HEK293 (cell line): ENCODE measurements around the gene USP6NL.

ENCODE experiments used
- CTCF ChIA-PET: fragments of 350-600 bp; formaldehyde crosslinking; extraction: SDS; loops from one replicate; lab custom pipeline; 2021; ENCODE audit warnings: antibody characterized with exemption; lab: Yijun Ruan, JAX
- POLR2A ChIA-PET: fragments of 300-600 bp; formaldehyde crosslinking; extraction: SDS; loops from one replicate; lab custom pipeline; 2020; ENCODE audit warnings: antibody characterized with exemption, inconsistent platforms; lab: Yijun Ruan, JAX
- H3K27ac ChIP-seq: fragments of 200-500 bp; sonication (Bioruptor generic); 2 replicates; pipeline ENCODE4 v1.5.1; 2014; ENCODE audit warnings: low read depth, low read length, control low read depth, inconsistent platforms; ENCODE audit errors: extremely low read depth
- H3K36me3 ChIP-seq, 2 experiments: fragments of 200-500 bp in 1 of 2; sonication (Bioruptor generic) in 1 of 2; 1 replicate in 1 of 2; 2 replicates in 1 of 2; pipeline ENCODE4 v1.5.1; 2014 to 2017; ENCODE audit warnings: inconsistent platforms in 2 of 2, low read length in 2 of 2; ENCODE audit not compliant: control insufficient read depth in 2 of 2, insufficient read depth in 1 of 2
- H3K4me1 ChIP-seq: fragments of 200-500 bp; sonication (Bioruptor generic); 2 replicates; pipeline ENCODE4 v1.5.1; 2014; ENCODE audit warnings: mild to moderate bottlenecking, low read length, inconsistent platforms; ENCODE audit not compliant: control insufficient read depth, insufficient read depth
- H3K4me3 ChIP-seq: 2 replicates; pipeline ENCODE4 v1.5.1; 2011; ENCODE audit warnings: low read depth, mild to moderate bottlenecking, control low read depth, low read length, moderate library complexity
- H3K9me3 ChIP-seq: fragments of 200-500 bp; sonication (Bioruptor generic); 2 replicates; pipeline ENCODE4 v1.5.1; 2014; ENCODE audit warnings: low read depth, low read length, inconsistent platforms; ENCODE audit not compliant: control insufficient read depth, insufficient read depth
- GFI1B ChIP-seq: fragments of 450-650 bp; formaldehyde crosslinking; IDR thresholded peaks from 2 replicates; pipeline ENCODE4 v1.5.1; 2016; ENCODE audit warnings: missing biosample characterization, missing genetic modification characterization
- KLF1 ChIP-seq: fragments of 450-650 bp; formaldehyde crosslinking; IDR thresholded peaks from 2 replicates; pipeline ENCODE4 v1.5.1; 2016; ENCODE audit warnings: missing biosample characterization, missing genetic modification characterization
- OSR2 ChIP-seq: fragments of 450-650 bp; formaldehyde crosslinking; IDR thresholded peaks from 2 replicates; pipeline ENCODE4 v1.5.1; 2016; ENCODE audit warnings: missing biosample characterization, missing genetic modification characterization
- SCRT1 ChIP-seq: fragments of 450-650 bp; formaldehyde crosslinking; IDR thresholded peaks from 2 replicates; pipeline ENCODE4 v1.5.1; 2016; ENCODE audit warnings: missing biosample characterization, missing genetic modification characterization, borderline replicate concordance
- ZFP41 ChIP-seq: fragments of 450-650 bp; formaldehyde crosslinking; IDR thresholded peaks from 2 replicates; pipeline ENCODE4 v1.5.1; 2016; ENCODE audit warnings: missing biosample characterization, missing genetic modification characterization, borderline replicate concordance
- ZIC2 ChIP-seq: fragments of 450-650 bp; formaldehyde crosslinking; IDR thresholded peaks from 2 replicates; pipeline ENCODE4 v1.5.1; 2016; ENCODE audit warnings: missing biosample characterization, missing genetic modification characterization
- ZNF16 ChIP-seq: fragments of 450-650 bp; formaldehyde crosslinking; IDR thresholded peaks from 2 replicates; pipeline ENCODE4 v1.5.1; 2016; ENCODE audit warnings: low read depth, missing biosample characterization, missing genetic modification characterization
- ZNF214 ChIP-seq: fragments of 450-650 bp; formaldehyde crosslinking; IDR thresholded peaks from 2 replicates; pipeline ENCODE4 v1.5.1; 2017; ENCODE audit warnings: missing biosample characterization, mild to moderate bottlenecking, missing genetic modification characterization, borderline replicate concordance
- ZNF292 ChIP-seq: fragments of 450-650 bp; formaldehyde crosslinking; IDR thresholded peaks from 2 replicates; pipeline ENCODE4 v1.5.1; 2016; ENCODE audit warnings: low read depth, missing biosample characterization, missing genetic modification characterization, borderline replicate concordance
- ZNF341 ChIP-seq: fragments of 450-650 bp; formaldehyde crosslinking; IDR thresholded peaks from 2 replicates; pipeline ENCODE4; 2016; ENCODE audit warnings: low read depth, missing biosample characterization, missing genetic modification characterization
- ZNF366 ChIP-seq: fragments of 450-650 bp; formaldehyde crosslinking; conservative IDR thresholded peaks from 2 replicates; pipeline ENCODE4 v1.5.1; 2016; ENCODE audit warnings: missing biosample characterization, missing genetic modification characterization
- ZNF416 ChIP-seq: fragments of 450-650 bp; formaldehyde crosslinking; IDR thresholded peaks from 2 replicates; pipeline ENCODE4 v1.5.1; 2016; ENCODE audit warnings: missing biosample characterization, missing genetic modification characterization
- ZNF544 ChIP-seq: fragments of 450-650 bp; formaldehyde crosslinking; IDR thresholded peaks from 2 replicates; pipeline ENCODE4 v1.5.0; 2017; ENCODE audit warnings: missing biosample characterization, missing genetic modification characterization
- ZNF561 ChIP-seq: fragments of 450-650 bp; IDR thresholded peaks from 2 replicates; pipeline ENCODE4 v1.5.1; 2018; ENCODE audit warnings: missing biosample characterization, missing genetic modification characterization, borderline replicate concordance
- ZNF585B ChIP-seq: fragments of 450-650 bp; formaldehyde crosslinking; IDR thresholded peaks from 2 replicates; pipeline ENCODE4 v1.5.1; 2016; ENCODE audit warnings: missing biosample characterization, missing genetic modification characterization
- ZNF624 ChIP-seq: fragments of 450-650 bp; formaldehyde crosslinking; IDR thresholded peaks from 2 replicates; pipeline ENCODE4 v1.5.1; 2017; ENCODE audit warnings: missing biosample characterization, missing genetic modification characterization
- ZNF654 ChIP-seq: fragments of 450-650 bp; formaldehyde crosslinking; IDR thresholded peaks from 2 replicates; pipeline ENCODE4 v1.5.1; 2016; ENCODE audit warnings: low read depth, missing biosample characterization, missing genetic modification characterization
- ZNF777 ChIP-seq: fragments of 450-650 bp; formaldehyde crosslinking; IDR thresholded peaks from 2 replicates; pipeline ENCODE4 v1.5.1; 2017; ENCODE audit warnings: missing biosample characterization, missing genetic modification characterization, borderline replicate concordance
- TF ChIP-seq, protein P1 (sequence below): fragments of 450-650 bp; formaldehyde crosslinking; IDR thresholded peaks from 2 replicates; pipeline ENCODE4 v1.5.1; 2017; ENCODE audit warnings: missing biosample characterization, missing genetic modification characterization
- TF ChIP-seq, protein P2 (sequence below): fragments of 450-650 bp; formaldehyde crosslinking; IDR thresholded peaks from 2 replicates; pipeline ENCODE4 v1.5.1; 2016; ENCODE audit warnings: missing biosample characterization, missing genetic modification characterization
- TF ChIP-seq, protein P3 (sequence below): fragments of 450-650 bp; formaldehyde crosslinking; IDR thresholded peaks from 2 replicates; pipeline ENCODE4 v1.5.1; 2016; ENCODE audit warnings: missing biosample characterization, missing genetic modification characterization
- TF ChIP-seq, protein P4 (sequence below): fragments of 450-650 bp; formaldehyde crosslinking; IDR thresholded peaks from 2 replicates; pipeline ENCODE4 v1.5.0; 2017; ENCODE audit warnings: missing biosample characterization, missing genetic modification characterization, borderline replicate concordance
- TF ChIP-seq, protein P5 (sequence below): fragments of 450-650 bp; formaldehyde crosslinking; IDR thresholded peaks from 2 replicates; pipeline ENCODE4 v1.5.1; 2016; ENCODE audit warnings: missing biosample characterization, missing genetic modification characterization
- TF ChIP-seq, protein P6 (sequence below): fragments of 450-650 bp; formaldehyde crosslinking; IDR thresholded peaks from 2 replicates; pipeline ENCODE4 v1.5.1; 2017; ENCODE audit warnings: missing biosample characterization, missing genetic modification characterization

The USP6NL gene

DNA sequence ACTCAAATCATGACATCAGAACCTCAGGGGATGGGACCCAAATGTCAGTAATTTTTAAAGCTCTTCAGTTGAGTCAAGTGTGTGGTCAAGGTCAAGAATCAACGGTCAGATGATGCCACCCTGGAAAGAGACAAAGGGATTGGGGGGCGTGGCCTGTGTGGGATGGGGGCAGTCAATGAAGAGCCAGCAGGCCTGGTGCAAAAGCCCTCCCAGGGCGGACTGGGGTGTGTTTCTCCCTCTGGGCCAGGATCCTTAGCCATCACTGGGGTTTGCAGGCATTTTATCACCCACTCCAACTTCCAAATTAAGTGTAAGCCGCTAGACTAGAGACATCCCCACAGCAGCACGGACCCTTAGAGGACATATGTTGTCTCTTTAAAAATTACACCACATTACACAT is 204.7 kb downstream of the USP6NL start (continued):
- TF ChIP-seq, protein P1, sequence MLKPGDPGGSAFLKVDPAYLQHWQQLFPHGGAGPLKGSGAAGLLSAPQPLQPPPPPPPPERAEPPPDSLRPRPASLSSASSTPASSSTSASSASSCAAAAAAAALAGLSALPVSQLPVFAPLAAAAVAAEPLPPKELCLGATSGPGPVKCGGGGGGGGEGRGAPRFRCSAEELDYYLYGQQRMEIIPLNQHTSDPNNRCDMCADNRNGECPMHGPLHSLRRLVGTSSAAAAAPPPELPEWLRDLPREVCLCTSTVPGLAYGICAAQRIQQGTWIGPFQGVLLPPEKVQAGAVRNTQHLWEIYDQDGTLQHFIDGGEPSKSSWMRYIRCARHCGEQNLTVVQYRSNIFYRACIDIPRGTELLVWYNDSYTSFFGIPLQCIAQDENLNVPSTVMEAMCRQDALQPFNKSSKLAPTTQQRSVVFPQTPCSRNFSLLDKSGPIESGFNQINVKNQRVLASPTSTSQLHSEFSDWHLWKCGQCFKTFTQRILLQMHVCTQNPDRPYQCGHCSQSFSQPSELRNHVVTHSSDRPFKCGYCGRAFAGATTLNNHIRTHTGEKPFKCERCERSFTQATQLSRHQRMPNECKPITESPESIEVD (tag by site-specific recombination): no peak
- TF ChIP-seq ZNF366 (tag by site-specific recombination): no peak
- TF ChIP-seq ZNF341: no peak
- TF ChIP-seq ZIC2 (tag by site-specific recombination): no peak
- TF ChIP-seq GFI1B (tag by site-specific recombination): no peak
- TF ChIP-seq ZNF624 (tag by site-specific recombination): no peak
- no peak for TF ChIP-seq ZNF585B
- TF ChIP-seq, protein P2, sequence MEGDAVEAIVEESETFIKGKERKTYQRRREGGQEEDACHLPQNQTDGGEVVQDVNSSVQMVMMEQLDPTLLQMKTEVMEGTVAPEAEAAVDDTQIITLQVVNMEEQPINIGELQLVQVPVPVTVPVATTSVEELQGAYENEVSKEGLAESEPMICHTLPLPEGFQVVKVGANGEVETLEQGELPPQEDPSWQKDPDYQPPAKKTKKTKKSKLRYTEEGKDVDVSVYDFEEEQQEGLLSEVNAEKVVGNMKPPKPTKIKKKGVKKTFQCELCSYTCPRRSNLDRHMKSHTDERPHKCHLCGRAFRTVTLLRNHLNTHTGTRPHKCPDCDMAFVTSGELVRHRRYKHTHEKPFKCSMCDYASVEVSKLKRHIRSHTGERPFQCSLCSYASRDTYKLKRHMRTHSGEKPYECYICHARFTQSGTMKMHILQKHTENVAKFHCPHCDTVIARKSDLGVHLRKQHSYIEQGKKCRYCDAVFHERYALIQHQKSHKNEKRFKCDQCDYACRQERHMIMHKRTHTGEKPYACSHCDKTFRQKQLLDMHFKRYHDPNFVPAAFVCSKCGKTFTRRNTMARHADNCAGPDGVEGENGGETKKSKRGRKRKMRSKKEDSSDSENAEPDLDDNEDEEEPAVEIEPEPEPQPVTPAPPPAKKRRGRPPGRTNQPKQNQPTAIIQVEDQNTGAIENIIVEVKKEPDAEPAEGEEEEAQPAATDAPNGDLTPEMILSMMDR: no peak
- TF ChIP-seq ZNF561 (tag by site-specific recombination): no peak
- TF ChIP-seq, all 188 proteins: peak for 0

DNA sequence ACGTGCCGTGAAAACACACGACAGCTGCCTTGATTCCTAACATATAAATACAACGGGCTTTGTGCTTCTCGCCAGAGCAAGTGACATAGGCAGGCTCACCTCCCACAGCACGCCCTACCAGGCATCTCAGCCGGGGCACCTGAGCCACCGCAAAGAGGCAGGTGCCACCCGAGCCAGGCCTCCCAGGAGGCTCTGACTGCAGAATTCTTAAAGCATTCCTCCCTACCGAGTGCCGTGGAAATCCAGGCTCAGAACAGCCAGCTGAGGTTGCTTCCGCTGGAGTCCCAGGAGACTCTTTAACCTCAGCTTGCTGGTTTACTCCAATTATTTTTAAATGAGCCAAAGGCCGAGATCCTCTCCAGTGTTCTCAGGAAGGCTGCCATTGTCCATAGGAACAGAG is 206.5 kb downstream of the USP6NL start:
- H3K4me3 ChIP-seq: no peak overlapping the region
- H3K9me3 ChIP-seq: no peaks in the 10 kb centered on the region
- CTCF ChIA-PET: no interaction called here
- POLR2A ChIA-PET: no interaction called here
- no peak overlapping the region for H3K27ac ChIP-seq
- H3K4me1 ChIP-seq: no peaks in the 10 kb centered on the region
- H3K36me3 ChIP-seq: no peaks in the 10 kb centered on the region
- TF ChIP-seq, protein P3, sequence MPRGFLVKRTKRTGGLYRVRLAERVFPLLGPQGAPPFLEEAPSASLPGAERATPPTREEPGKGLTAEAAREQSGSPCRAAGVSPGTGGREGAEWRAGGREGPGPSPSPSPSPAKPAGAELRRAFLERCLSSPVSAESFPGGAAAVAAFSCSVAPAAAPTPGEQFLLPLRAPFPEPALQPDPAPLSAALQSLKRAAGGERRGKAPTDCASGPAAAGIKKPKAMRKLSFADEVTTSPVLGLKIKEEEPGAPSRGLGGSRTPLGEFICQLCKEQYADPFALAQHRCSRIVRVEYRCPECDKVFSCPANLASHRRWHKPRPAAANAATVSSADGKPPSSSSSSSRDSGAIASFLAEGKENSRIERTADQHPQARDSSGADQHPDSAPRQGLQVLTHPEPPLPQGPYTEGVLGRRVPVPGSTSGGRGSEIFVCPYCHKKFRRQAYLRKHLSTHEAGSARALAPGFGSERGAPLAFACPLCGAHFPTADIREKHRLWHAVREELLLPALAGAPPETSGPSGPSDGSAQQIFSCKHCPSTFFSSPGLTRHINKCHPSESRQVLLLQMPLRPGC (tag by site-specific recombination): no peak
- TF ChIP-seq ZNF654 (tag by site-specific recombination): no peak
- TF ChIP-seq OSR2: no peak
- no peak for TF ChIP-seq ZNF544 (tag by site-specific recombination)
- no peak for TF ChIP-seq SCRT1 (tag by site-specific recombination)
- TF ChIP-seq ZNF16 (tag by site-specific recombination): no peak
- no peak for TF ChIP-seq ZNF214 (tag by site-specific recombination)
- TF ChIP-seq, protein P4, sequence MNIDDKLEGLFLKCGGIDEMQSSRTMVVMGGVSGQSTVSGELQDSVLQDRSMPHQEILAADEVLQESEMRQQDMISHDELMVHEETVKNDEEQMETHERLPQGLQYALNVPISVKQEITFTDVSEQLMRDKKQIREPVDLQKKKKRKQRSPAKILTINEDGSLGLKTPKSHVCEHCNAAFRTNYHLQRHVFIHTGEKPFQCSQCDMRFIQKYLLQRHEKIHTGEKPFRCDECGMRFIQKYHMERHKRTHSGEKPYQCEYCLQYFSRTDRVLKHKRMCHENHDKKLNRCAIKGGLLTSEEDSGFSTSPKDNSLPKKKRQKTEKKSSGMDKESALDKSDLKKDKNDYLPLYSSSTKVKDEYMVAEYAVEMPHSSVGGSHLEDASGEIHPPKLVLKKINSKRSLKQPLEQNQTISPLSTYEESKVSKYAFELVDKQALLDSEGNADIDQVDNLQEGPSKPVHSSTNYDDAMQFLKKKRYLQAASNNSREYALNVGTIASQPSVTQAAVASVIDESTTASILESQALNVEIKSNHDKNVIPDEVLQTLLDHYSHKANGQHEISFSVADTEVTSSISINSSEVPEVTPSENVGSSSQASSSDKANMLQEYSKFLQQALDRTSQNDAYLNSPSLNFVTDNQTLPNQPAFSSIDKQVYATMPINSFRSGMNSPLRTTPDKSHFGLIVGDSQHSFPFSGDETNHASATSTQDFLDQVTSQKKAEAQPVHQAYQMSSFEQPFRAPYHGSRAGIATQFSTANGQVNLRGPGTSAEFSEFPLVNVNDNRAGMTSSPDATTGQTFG: no peak
- TF ChIP-seq, protein P5, sequence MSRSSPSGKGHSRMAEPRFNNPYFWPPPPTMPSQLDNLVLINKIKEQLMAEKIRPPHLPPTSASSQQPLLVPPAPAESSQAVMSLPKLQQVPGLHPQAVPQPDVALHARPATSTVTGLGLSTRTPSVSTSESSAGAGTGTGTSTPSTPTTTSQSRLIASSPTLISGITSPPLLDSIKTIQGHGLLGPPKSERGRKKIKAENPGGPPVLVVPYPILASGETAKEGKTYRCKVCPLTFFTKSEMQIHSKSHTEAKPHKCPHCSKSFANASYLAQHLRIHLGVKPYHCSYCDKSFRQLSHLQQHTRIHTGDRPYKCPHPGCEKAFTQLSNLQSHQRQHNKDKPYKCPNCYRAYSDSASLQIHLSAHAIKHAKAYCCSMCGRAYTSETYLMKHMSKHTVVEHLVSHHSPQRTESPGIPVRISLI (tag by site-specific recombination): no peak
- no peak for TF ChIP-seq ZNF777 (tag by site-specific recombination)
- no peak for TF ChIP-seq ZNF292 (tag by site-specific recombination)
- no peak for TF ChIP-seq ZFP41
- no peak for TF ChIP-seq KLF1 (tag by site-specific recombination)
- TF ChIP-seq, protein P6, sequence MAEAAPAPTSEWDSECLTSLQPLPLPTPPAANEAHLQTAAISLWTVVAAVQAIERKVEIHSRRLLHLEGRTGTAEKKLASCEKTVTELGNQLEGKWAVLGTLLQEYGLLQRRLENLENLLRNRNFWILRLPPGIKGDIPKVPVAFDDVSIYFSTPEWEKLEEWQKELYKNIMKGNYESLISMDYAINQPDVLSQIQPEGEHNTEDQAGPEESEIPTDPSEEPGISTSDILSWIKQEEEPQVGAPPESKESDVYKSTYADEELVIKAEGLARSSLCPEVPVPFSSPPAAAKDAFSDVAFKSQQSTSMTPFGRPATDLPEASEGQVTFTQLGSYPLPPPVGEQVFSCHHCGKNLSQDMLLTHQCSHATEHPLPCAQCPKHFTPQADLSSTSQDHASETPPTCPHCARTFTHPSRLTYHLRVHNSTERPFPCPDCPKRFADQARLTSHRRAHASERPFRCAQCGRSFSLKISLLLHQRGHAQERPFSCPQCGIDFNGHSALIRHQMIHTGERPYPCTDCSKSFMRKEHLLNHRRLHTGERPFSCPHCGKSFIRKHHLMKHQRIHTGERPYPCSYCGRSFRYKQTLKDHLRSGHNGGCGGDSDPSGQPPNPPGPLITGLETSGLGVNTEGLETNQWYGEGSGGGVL: no peak
- TF ChIP-seq ZNF416 (tag by site-specific recombination): no peak
- TF ChIP-seq ZNF624 (tag by site-specific recombination): no peak
- TF ChIP-seq, all 188 proteins: peak for 0
